PC-9 (cell line): ENCODE measurements around the gene BMI1.

Source experiments
- EZH2 ChIP-seq: fragments of 200-600 bp; sonication (generic); IDR thresholded peaks from 2 replicates; pipeline ENCODE4 v1.8.0; 2017; ENCODE audit warnings: antibody characterized with exemption, low read depth
- TF ChIP-seq, protein P1 (sequence below): fragments of 200-600 bp; sonication (generic); conservative IDR thresholded peaks from 2 replicates; pipeline ENCODE4 v1.6.1; 2017; ENCODE audit warnings: mixed run types, antibody characterized with exemption, mild to moderate bottlenecking, moderate library complexity

DNA sequence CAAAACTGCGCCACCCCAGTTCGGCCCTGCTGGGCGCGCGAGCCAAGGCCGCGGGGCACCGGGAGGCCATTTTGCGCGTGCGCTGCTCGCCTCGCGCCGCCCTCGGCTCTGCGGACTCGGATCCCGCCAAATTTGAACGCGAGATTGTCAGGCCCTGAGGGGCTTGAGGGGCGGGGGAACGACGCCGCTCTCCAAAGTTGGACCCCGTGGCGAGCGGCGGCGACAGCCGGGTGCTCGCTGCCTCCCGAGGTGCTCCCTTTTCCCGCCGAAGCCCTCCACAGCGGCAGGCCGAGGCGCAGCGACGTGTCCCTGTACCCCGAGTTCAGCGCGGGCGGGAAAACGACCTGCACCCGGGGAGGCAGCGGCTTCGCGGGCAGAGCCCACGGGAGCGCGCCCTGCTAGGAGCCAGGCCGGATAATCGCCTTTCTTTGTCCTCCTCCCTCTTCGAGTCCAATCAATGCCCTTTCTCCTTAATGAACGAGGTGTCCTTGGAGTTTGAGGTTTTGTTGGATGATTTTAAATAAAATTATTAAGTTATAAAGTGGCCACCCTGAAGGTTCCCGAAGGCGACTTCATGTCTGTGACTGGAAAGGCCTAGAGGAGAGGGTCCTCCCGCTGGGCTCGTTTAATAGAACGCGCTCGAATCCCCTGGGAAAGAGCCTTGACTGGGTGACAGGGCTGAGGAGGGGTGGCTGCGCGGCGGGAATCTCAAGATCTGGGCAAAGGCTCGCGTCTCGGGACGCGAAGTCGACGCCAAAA is 13.7 kb downstream of the BMI1 start:
- TF ChIP-seq EZH2: no peak
- TF ChIP-seq, protein P1, sequence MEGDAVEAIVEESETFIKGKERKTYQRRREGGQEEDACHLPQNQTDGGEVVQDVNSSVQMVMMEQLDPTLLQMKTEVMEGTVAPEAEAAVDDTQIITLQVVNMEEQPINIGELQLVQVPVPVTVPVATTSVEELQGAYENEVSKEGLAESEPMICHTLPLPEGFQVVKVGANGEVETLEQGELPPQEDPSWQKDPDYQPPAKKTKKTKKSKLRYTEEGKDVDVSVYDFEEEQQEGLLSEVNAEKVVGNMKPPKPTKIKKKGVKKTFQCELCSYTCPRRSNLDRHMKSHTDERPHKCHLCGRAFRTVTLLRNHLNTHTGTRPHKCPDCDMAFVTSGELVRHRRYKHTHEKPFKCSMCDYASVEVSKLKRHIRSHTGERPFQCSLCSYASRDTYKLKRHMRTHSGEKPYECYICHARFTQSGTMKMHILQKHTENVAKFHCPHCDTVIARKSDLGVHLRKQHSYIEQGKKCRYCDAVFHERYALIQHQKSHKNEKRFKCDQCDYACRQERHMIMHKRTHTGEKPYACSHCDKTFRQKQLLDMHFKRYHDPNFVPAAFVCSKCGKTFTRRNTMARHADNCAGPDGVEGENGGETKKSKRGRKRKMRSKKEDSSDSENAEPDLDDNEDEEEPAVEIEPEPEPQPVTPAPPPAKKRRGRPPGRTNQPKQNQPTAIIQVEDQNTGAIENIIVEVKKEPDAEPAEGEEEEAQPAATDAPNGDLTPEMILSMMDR: no peak
